HG03354 (cell line): ENCODE measurements around the gene DAB1.
"Not testable (repeated sequence)": the region's sequence is repeated elsewhere in the genome, so short reads cannot be mapped to it uniquely, and the experiment has no call there.

Experiments
- ATAC-seq: cut with Tn5 transposase; IDR thresholded peaks from one replicate; pipeline ENCODE4 v1.9.1; 2021; ENCODE audit warnings: mild to moderate bottlenecking; ENCODE audit not compliant: unreplicated experiment, poor library complexity, severe bottlenecking

The DAB1 gene

GRCh38 chr1:57367945-57368344 lies 55.9 kb downstream of the DAB1 start:
- ATAC-seq: no peak

- no peak for ATAC-seq
Measured at GRCh38 chr1:57363643-57364042, 60.2 kb downstream of the DAB1 start.

- ATAC-seq: no peak
Measured at GRCh38 chr1:57363165-57363564, 60.7 kb downstream of the DAB1 start.

- no peak for ATAC-seq
Measured at GRCh38 chr1:57362480-57362879, 61.4 kb downstream of the DAB1 start.

- ATAC-seq: no peak
Measured at GRCh38 chr1:57361516-57361915, 62.3 kb downstream of the DAB1 start.

- no peak for ATAC-seq
Measured at GRCh38 chr1:57360846-57361407, 62.9 kb downstream of the DAB1 start.

- no peak for ATAC-seq
Measured at GRCh38 chr1:57357462-57357861, 66.4 kb downstream of the DAB1 start.

- no peak for ATAC-seq
Measured at GRCh38 chr1:57353654-57354053, 70.2 kb downstream of the DAB1 start.

- no peak for ATAC-seq
Measured at GRCh38 chr1:57350610-57351009, 73.2 kb downstream of the DAB1 start.

GRCh38 chr1:57348921-57349320 lies 74.9 kb downstream of the DAB1 start:
- no peak for ATAC-seq

GRCh38 chr1:57345916-57346315 lies 77.9 kb downstream of the DAB1 start:
- no peak for ATAC-seq

GRCh38 chr1:57344265-57344664 lies 79.6 kb downstream of the DAB1 start:
- ATAC-seq: no peak

GRCh38 chr1:57343298-57343915 lies 80.5 kb downstream of the DAB1 start:
- not testable (repeated sequence) for ATAC-seq

- ATAC-seq: no peak
Measured at GRCh38 chr1:57341721-57342120, 82.1 kb downstream of the DAB1 start.

GRCh38 chr1:57340334-57341070 lies 83.4 kb downstream of the DAB1 start:
- ATAC-seq: no peak

- ATAC-seq: no peak
Measured at GRCh38 chr1:57337623-57338022, 86.2 kb downstream of the DAB1 start.

- ATAC-seq: no peak
Measured at GRCh38 chr1:57336793-57337192, 87.1 kb downstream of the DAB1 start.

GRCh38 chr1:57331620-57332019 lies 92.2 kb downstream of the DAB1 start:
- no peak for ATAC-seq

- ATAC-seq: no peak
Measured at GRCh38 chr1:57329937-57330336, 93.9 kb downstream of the DAB1 start.

- ATAC-seq: no peak
Measured at GRCh38 chr1:57329001-57329527, 94.8 kb downstream of the DAB1 start.

GRCh38 chr1:57327946-57328345 lies 95.9 kb downstream of the DAB1 start:
- no peak for ATAC-seq
